ENCODE results near the gene CD163. TPM values are rescaled to one million over a fixed set of nuclear protein-coding genes. Genes with fewer than 3 reads are reported as not detected.

CD163 gene
- total RNA-seq, 1 experiment from 2014 or later, result 0.07 TPM

- H3K4me1 ChIP-seq (ENCODE audit: insufficient read depth, low read length), result no peaks in the 10 kb centered on the region
- peaks cover 20% of the 10 kb centered on the region for H3K27me3 Mint-ChIP-seq (ENCODE audit: low read depth)
- peaks cover 0 to 8% of the 10 kb centered on the region in 2 experiments; a peak in 3 of 5 replicates for H3K9me3 Mint-ChIP-seq
- no peak within 1 kb of the TSS for H2BK5ac ChIP-seq (ENCODE audit: insufficient read length, low read length)
- H4K91ac ChIP-seq (ENCODE audit: insufficient read length, low read depth, low read length), result no peak within 1 kb of the TSS
- no peaks in the 10 kb centered on the region for H3K79me2 ChIP-seq (ENCODE audit: insufficient read depth, low read length)
- no peak within 1 kb of the TSS for H4K8ac ChIP-seq (replicated peaks; ENCODE audit: insufficient read length, low read depth, low read length)
- no peak within 1 kb of the TSS for H2BK20ac ChIP-seq (ENCODE audit: low read depth, low read length, poor library complexity, severe bottlenecking)
- H3K79me1 ChIP-seq (ENCODE audit: insufficient read depth, low read depth, low read length, poor library complexity, severe bottlenecking), result no peaks in the 10 kb centered on the region
- no CpG with 5 or more reads among the region's 2 CpGs for WGBS (ENCODE audit: extremely low coverage, insufficient read length, low lambda C conversion rate)
- no peak within 1 kb of the TSS for H3K18ac ChIP-seq (ENCODE audit: insufficient read length, low read depth, low read length)
- H3K4me3 Mint-ChIP-seq, result no peak within 1 kb of the TSS
- peaks cover 5% of the 10 kb centered on the region in 2 experiments; a peak in 3 of 4 replicates for H3K4me1 Mint-ChIP-seq
- peaks cover 0 to 8% (median 8%) of the 10 kb centered on the region in 3 experiments; a peak in 5 of 7 replicates for H3K36me3 Mint-ChIP-seq (ENCODE audit: insufficient read depth in 1 of 3, low read depth in 3 of 3)
- H2BK120ac ChIP-seq (ENCODE audit: low read depth, low read length, poor library complexity, severe bottlenecking), result no peak within 1 kb of the TSS
- no peak within 1 kb of the TSS for H3K27ac ChIP-seq (ENCODE audit: insufficient read length, low read depth, low read length)
- no peak within 1 kb of the TSS for H3K27ac Mint-ChIP-seq
- H3K4me2 ChIP-seq (ENCODE audit: insufficient read depth, insufficient read length, low read length), result no peak within 1 kb of the TSS
- H2AK5ac ChIP-seq (ENCODE audit: insufficient read length, low read length), result no peak within 1 kb of the TSS
- H3K56ac ChIP-seq (ENCODE audit: insufficient read length, low read depth, low read length), result no peak within 1 kb of the TSS
- H3K14ac ChIP-seq (ENCODE audit: insufficient read depth, low read length), result no peak within 1 kb of the TSS
- H3T11ph ChIP-seq (ENCODE audit: low read length), result no peak within 1 kb of the TSS
- no peak within 1 kb of the TSS for H3K4ac ChIP-seq (ENCODE audit: low read depth, low read length)
- H4K5ac ChIP-seq (ENCODE audit: insufficient read length, low read depth, low read length), result no peak within 1 kb of the TSS
- no peaks in the 10 kb centered on the region for H3K23me2 ChIP-seq (ENCODE audit: insufficient read length, low read depth, low read length, poor library complexity, severe bottlenecking)
- H3K23ac ChIP-seq (ENCODE audit: insufficient read length, low read depth, low read length), result no peak within 1 kb of the TSS
- H3K9ac ChIP-seq (ENCODE audit: extremely low read depth, insufficient read length, low read length), result no peak within 1 kb of the TSS
- no peaks in the 10 kb centered on the region for H3K27me3 ChIP-seq (ENCODE audit: insufficient read depth, low read length)
- H4K20me1 ChIP-seq (ENCODE audit: control insufficient read depth, insufficient read depth, insufficient read length), result no peaks in the 10 kb centered on the region
- H2AFZ ChIP-seq (ENCODE audit: low read length), result no peak within 1 kb of the TSS
- H2BK12ac ChIP-seq (ENCODE audit: insufficient read length, low read depth, low read length), result no peak within 1 kb of the TSS
- TF ChIP-seq, protein P1, sequence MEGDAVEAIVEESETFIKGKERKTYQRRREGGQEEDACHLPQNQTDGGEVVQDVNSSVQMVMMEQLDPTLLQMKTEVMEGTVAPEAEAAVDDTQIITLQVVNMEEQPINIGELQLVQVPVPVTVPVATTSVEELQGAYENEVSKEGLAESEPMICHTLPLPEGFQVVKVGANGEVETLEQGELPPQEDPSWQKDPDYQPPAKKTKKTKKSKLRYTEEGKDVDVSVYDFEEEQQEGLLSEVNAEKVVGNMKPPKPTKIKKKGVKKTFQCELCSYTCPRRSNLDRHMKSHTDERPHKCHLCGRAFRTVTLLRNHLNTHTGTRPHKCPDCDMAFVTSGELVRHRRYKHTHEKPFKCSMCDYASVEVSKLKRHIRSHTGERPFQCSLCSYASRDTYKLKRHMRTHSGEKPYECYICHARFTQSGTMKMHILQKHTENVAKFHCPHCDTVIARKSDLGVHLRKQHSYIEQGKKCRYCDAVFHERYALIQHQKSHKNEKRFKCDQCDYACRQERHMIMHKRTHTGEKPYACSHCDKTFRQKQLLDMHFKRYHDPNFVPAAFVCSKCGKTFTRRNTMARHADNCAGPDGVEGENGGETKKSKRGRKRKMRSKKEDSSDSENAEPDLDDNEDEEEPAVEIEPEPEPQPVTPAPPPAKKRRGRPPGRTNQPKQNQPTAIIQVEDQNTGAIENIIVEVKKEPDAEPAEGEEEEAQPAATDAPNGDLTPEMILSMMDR (conservative IDR thresholded peaks at IDR 0.05), result no peak
- no peak within 1 kb of the TSS for H2BK15ac ChIP-seq (ENCODE audit: low read depth, low read length)
- H3K9me3 ChIP-seq (ENCODE audit: control insufficient read depth, low read depth, low read length), result no peaks in the 10 kb centered on the region
- DNase-seq, result no peak
Measured at GRCh38 chr12:7444076-7444475, 59.5 kb downstream of the CD163 start, which contains the start of gene CD163L1. Gene CD163L1 (minus strand): TSS chr12:7444153. CDS start chr12:7444127, 26 bp downstream.
